HepG2 (cell line): ENCODE data around the gene SPRED2. TPM values are rescaled to one million over a fixed set of nuclear protein-coding genes. Genes with fewer than 3 reads are reported as not detected.
A peak's percentile ranks its signal among the peaks of the same experiment; 100 is the strongest.

ENCODE experiments used
- ATF1 ChIP-seq: IDR thresholded peaks from 2 replicates; pipeline ENCODE4 v1.6.1; 2016; ENCODE audit warnings: mild to moderate bottlenecking, control low read depth
- DPF2 ChIP-seq: sonication (generic); formaldehyde crosslinking; IDR thresholded peaks from 2 replicates; pipeline ENCODE4 v1.4.0; 2020; ENCODE audit warnings: mild to moderate bottlenecking, low read depth, missing genetic modification reagents, borderline replicate concordance
- FUBP1 ChIP-seq: sonication (generic); formaldehyde crosslinking; IDR thresholded peaks from 2 replicates; pipeline ENCODE4 v1.5.1; 2020; ENCODE audit warnings: missing genetic modification reagents, mild to moderate bottlenecking, borderline replicate concordance
- GATAD1 ChIP-seq: IDR thresholded peaks from 2 replicates; pipeline ENCODE4 v1.6.1; 2016; ENCODE audit warnings: missing genetic modification reagents, missing compliant biosample characterization
- HES4 ChIP-seq: sonication (generic); formaldehyde crosslinking; IDR thresholded peaks from 2 replicates; pipeline ENCODE4 v1.9.0; 2021; ENCODE audit warnings: mild to moderate bottlenecking, missing genetic modification reagents, borderline replicate concordance
- HIVEP1 ChIP-seq: sonication (generic); formaldehyde crosslinking; IDR thresholded peaks from 2 replicates; pipeline ENCODE4 v1.4.0; 2020; ENCODE audit warnings: mild to moderate bottlenecking, missing genetic modification reagents
- NFE2 ChIP-seq: sonication (generic); formaldehyde crosslinking; IDR thresholded peaks from 2 replicates; pipeline ENCODE4 v1.4.0; 2020; ENCODE audit warnings: missing genetic modification reagents
- NKX3-1 ChIP-seq: sonication (generic); formaldehyde crosslinking; IDR thresholded peaks from 2 replicates; pipeline ENCODE4 v1.5.0; 2020; ENCODE audit warnings: missing genetic modification reagents
- NR2F1 ChIP-seq, 2 experiments: fragments of 450-650 bp in 1 of 2; formaldehyde crosslinking in 1 of 2; IDR thresholded peaks; 2 replicates each; pipeline versions ENCODE4 v1.5.0 to v1.6.1; 2016 to 2020; ENCODE audit warnings: mild to moderate bottlenecking in 1 of 2, missing compliant biosample characterization in 1 of 2, missing genetic modification reagents in 1 of 2, moderate library complexity in 1 of 2
- PCBP2 ChIP-seq: fragments of 200-400 bp; formaldehyde crosslinking; optimal IDR thresholded peaks from 2 replicates; pipeline ENCODE3; 2018; ENCODE audit warnings: low read length, low read depth; ENCODE audit not compliant: poor library complexity, severe bottlenecking
- RXRA ChIP-seq: sonication (generic); formaldehyde crosslinking; IDR thresholded peaks from 2 replicates; pipeline ENCODE4 v1.5.1; 2020; ENCODE audit warnings: missing genetic modification reagents
- TMF1 ChIP-seq: sonication (generic); formaldehyde crosslinking; IDR thresholded peaks from 2 replicates; pipeline ENCODE4 v1.8.1; 2022; ENCODE audit warnings: low read depth, missing genetic modification reagents
- ZNF557 ChIP-seq: sonication (generic); formaldehyde crosslinking; IDR thresholded peaks from 2 replicates; pipeline ENCODE4 v1.4.0; 2020; ENCODE audit warnings: missing genetic modification reagents
- ZNF75D ChIP-seq: sonication (generic); formaldehyde crosslinking; IDR thresholded peaks from 2 replicates; pipeline ENCODE4 v1.8.1; 2023; ENCODE audit warnings: missing genetic modification reagents, mild to moderate bottlenecking, borderline replicate concordance
- polyA plus RNA-seq, 8 experiments: library from polyadenylated mRNA; depleted of rRNA in 3 of 8; stranded (reverse) in 7 of 8; unstranded in 1 of 8; fragments of >200 nt; fragmentation: Illumina TruSeq in 4 of 8; extraction: Trizol in 4 of 8; gene quantifications; 2 replicates each; pipeline versions ENCODE4 v1.2.1 to v1.2.3, GENCODE V29; 2011 to 2016; ENCODE audit warnings: low read depth in 4 of 8, missing spikeins in 1 of 8, mixed read lengths in 1 of 8; ENCODE audit not compliant: insufficient read depth in 1 of 8
- total RNA-seq, 5 experiments: library from RNA; depleted of rRNA; stranded (reverse); fragments of >200 nt; fragmentation: Illumina TruSeq; extraction: Trizol; gene quantifications; 2 replicates each; pipeline ENCODE4 v1.2.3, GENCODE V29; 2016; ENCODE audit warnings: low read depth in 1 of 5
- TF ChIP-seq, protein P1 (sequence below): sonication (generic); formaldehyde crosslinking; IDR thresholded peaks from 2 replicates; pipeline ENCODE4 v1.5.0; 2020; ENCODE audit warnings: mild to moderate bottlenecking, missing genetic modification reagents, borderline replicate concordance
- TF ChIP-seq, protein P2 (sequence below): sonication (generic); formaldehyde crosslinking; IDR thresholded peaks from 2 replicates; pipeline ENCODE4 v1.5.1; 2020; ENCODE audit warnings: mild to moderate bottlenecking, moderate library complexity, missing genetic modification reagents
- TF ChIP-seq, protein P3 (sequence below): IDR thresholded peaks from 2 replicates; pipeline ENCODE4 v1.6.1; 2016; ENCODE audit warnings: low read depth, missing genetic modification reagents, missing compliant biosample characterization
- TF ChIP-seq, protein P4 (sequence below): sonication (generic); formaldehyde crosslinking; IDR thresholded peaks from 2 replicates; pipeline ENCODE4 v1.5.0; 2020; ENCODE audit warnings: missing genetic modification reagents

Gene SPRED2
- total and polyA plus RNA-seq, 2 of the 13 experiments (the other 11 are each of a cell fraction or from before 2014, with no cell fraction given) = 13.0 to 37.0 TPM

GRCh38 chr2:65379721-65380171, 52.7 kb downstream of the SPRED2 start (continued):
- no peak for TF ChIP-seq FUBP1 (CRISPR knock-in tag)
- peak; percentile 39; the same call in 1 of the 2 replicates for TF ChIP-seq DPF2 (CRISPR knock-in tag)
- TF ChIP-seq, protein P1, sequence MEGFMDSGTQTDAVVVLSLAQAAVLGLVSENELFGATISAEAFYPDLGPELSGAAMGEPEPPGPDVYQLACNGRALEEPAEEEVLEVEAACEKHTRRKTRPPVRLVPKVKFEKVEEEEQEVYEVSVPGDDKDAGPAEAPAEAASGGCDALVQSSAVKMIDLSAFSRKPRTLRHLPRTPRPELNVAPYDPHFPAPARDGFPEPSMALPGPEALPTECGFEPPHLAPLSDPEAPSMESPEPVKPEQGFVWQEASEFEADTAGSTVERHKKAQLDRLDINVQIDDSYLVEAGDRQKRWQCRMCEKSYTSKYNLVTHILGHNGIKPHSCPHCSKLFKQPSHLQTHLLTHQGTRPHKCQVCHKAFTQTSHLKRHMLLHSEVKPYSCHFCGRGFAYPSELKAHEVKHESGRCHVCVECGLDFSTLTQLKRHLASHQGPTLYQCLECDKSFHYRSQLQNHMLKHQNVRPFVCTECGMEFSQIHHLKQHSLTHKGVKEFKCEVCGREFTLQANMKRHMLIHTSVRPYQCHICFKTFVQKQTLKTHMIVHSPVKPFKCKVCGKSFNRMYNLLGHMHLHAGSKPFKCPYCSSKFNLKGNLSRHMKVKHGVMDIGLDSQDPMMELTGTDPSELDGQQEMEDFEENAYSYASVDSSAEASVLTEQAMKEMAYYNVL (CRISPR knock-in tag) = 0 out of 2 replicates have a peak, but pooled peaks have one; percentile 38
- TF ChIP-seq NR2F1 (CRISPR knock-in tag; IDR thresholded peaks at IDR 0.05) = peak in 1 of 2 experiments; percentile 62; a peak in 2 of 4 replicates
- TF ChIP-seq ZNF557 (CRISPR knock-in tag) = no peak
- TF ChIP-seq, protein P2, sequence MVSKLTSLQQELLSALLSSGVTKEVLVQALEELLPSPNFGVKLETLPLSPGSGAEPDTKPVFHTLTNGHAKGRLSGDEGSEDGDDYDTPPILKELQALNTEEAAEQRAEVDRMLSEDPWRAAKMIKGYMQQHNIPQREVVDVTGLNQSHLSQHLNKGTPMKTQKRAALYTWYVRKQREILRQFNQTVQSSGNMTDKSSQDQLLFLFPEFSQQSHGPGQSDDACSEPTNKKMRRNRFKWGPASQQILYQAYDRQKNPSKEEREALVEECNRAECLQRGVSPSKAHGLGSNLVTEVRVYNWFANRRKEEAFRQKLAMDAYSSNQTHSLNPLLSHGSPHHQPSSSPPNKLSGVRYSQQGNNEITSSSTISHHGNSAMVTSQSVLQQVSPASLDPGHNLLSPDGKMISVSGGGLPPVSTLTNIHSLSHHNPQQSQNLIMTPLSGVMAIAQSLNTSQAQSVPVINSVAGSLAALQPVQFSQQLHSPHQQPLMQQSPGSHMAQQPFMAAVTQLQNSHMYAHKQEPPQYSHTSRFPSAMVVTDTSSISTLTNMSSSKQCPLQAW = no peak
- TF ChIP-seq, protein P3, sequence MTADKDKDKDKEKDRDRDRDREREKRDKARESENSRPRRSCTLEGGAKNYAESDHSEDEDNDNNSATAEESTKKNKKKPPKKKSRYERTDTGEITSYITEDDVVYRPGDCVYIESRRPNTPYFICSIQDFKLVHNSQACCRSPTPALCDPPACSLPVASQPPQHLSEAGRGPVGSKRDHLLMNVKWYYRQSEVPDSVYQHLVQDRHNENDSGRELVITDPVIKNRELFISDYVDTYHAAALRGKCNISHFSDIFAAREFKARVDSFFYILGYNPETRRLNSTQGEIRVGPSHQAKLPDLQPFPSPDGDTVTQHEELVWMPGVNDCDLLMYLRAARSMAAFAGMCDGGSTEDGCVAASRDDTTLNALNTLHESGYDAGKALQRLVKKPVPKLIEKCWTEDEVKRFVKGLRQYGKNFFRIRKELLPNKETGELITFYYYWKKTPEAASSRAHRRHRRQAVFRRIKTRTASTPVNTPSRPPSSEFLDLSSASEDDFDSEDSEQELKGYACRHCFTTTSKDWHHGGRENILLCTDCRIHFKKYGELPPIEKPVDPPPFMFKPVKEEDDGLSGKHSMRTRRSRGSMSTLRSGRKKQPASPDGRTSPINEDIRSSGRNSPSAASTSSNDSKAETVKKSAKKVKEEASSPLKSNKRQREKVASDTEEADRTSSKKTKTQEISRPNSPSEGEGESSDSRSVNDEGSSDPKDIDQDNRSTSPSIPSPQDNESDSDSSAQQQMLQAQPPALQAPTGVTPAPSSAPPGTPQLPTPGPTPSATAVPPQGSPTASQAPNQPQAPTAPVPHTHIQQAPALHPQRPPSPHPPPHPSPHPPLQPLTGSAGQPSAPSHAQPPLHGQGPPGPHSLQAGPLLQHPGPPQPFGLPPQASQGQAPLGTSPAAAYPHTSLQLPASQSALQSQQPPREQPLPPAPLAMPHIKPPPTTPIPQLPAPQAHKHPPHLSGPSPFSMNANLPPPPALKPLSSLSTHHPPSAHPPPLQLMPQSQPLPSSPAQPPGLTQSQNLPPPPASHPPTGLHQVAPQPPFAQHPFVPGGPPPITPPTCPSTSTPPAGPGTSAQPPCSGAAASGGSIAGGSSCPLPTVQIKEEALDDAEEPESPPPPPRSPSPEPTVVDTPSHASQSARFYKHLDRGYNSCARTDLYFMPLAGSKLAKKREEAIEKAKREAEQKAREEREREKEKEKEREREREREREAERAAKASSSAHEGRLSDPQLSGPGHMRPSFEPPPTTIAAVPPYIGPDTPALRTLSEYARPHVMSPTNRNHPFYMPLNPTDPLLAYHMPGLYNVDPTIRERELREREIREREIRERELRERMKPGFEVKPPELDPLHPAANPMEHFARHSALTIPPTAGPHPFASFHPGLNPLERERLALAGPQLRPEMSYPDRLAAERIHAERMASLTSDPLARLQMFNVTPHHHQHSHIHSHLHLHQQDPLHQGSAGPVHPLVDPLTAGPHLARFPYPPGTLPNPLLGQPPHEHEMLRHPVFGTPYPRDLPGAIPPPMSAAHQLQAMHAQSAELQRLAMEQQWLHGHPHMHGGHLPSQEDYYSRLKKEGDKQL (CRISPR knock-in tag) = no peak
- TF ChIP-seq GATAD1 (CRISPR knock-in tag) = 0 out of 2 replicates have a peak, but pooled peaks have one; percentile 20
- no peak for TF ChIP-seq ATF1 (CRISPR knock-in tag)
- TF ChIP-seq HES4 (CRISPR knock-in tag) = no peak
- no peak for TF ChIP-seq PCBP2
- no peak for TF ChIP-seq HIVEP1 (CRISPR knock-in tag)
- no peak for TF ChIP-seq TMF1 (CRISPR knock-in tag)
- no peak for TF ChIP-seq NFE2 (CRISPR knock-in tag)
- TF ChIP-seq, protein P4, sequence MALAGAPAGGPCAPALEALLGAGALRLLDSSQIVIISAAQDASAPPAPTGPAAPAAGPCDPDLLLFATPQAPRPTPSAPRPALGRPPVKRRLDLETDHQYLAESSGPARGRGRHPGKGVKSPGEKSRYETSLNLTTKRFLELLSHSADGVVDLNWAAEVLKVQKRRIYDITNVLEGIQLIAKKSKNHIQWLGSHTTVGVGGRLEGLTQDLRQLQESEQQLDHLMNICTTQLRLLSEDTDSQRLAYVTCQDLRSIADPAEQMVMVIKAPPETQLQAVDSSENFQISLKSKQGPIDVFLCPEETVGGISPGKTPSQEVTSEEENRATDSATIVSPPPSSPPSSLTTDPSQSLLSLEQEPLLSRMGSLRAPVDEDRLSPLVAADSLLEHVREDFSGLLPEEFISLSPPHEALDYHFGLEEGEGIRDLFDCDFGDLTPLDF (CRISPR knock-in tag) = no peak
- TF ChIP-seq RXRA (CRISPR knock-in tag) = peak; percentile 62; the same call in 1 of the 2 replicates
- no peak for TF ChIP-seq NKX3-1
- no peak for TF ChIP-seq ZNF75D (CRISPR knock-in tag)
